HG03108 (cell line): ENCODE results near the gene BMP7.

Experiments
- ATAC-seq: cut with Tn5 transposase; IDR thresholded peaks from one replicate; pipeline ENCODE4 v1.9.1; 2021; ENCODE audit warnings: moderate library complexity; ENCODE audit not compliant: unreplicated experiment

Gene BMP7

GRCh38 chr20:57131601-57132391, 134.6 kb downstream of the BMP7 start:
- ATAC-seq = no peak

- no peak for ATAC-seq
Measured at GRCh38 chr20:57131077-57131476, 135.4 kb downstream of the BMP7 start.

- no peak for ATAC-seq
Measured at GRCh38 chr20:57130160-57130772, 136.2 kb downstream of the BMP7 start.

GRCh38 chr20:57129303-57129702, 137.1 kb downstream of the BMP7 start:
- ATAC-seq = no peak

- ATAC-seq = no peak
Measured at GRCh38 chr20:57128044-57128757, 138.2 kb downstream of the BMP7 start.

GRCh38 chr20:57126481-57127092, 139.9 kb downstream of the BMP7 start:
- no peak for ATAC-seq

- no peak for ATAC-seq
Measured at GRCh38 chr20:57124800-57125517, 141.5 kb downstream of the BMP7 start.

- ATAC-seq = no peak
Measured at GRCh38 chr20:57124366-57124765, 142.1 kb downstream of the BMP7 start.

GRCh38 chr20:57123504-57123903, 142.9 kb downstream of the BMP7 start:
- no peak for ATAC-seq

- no peak for ATAC-seq
Measured at GRCh38 chr20:57122536-57123489, 143.6 kb downstream of the BMP7 start.

GRCh38 chr20:57118964-57119363, 147.5 kb downstream of the BMP7 start:
- ATAC-seq = no peak
